HepG2 (cell line): ENCODE measurements around the gene MRPL34. TPM values are rescaled to one million over a fixed set of nuclear protein-coding genes. Genes with fewer than 3 reads are reported as not detected.

ENCODE experiments used
- KLF15 ChIP-seq: sonication (generic); formaldehyde crosslinking; IDR thresholded peaks from 2 replicates; pipeline ENCODE4 v1.8.1; 2023; ENCODE audit warnings: borderline replicate concordance, mild to moderate bottlenecking, inconsistent platforms, missing genetic modification reagents, mixed read lengths
- NFIC ChIP-seq: IDR thresholded peaks from 2 replicates; pipeline ENCODE4 v1.6.1; 2012; ENCODE audit warnings: mild to moderate bottlenecking, low read length, inconsistent platforms
- PRMT3 ChIP-seq: sonication (generic); formaldehyde crosslinking; IDR thresholded peaks from 2 replicates; pipeline ENCODE4 v1.8.1; 2022; ENCODE audit warnings: low read depth, mild to moderate bottlenecking, moderate library complexity, missing genetic modification reagents, borderline replicate concordance
- RBAK ChIP-seq: sonication (generic); formaldehyde crosslinking; IDR thresholded peaks from 2 replicates; pipeline ENCODE4 v1.5.1; 2020; ENCODE audit warnings: mild to moderate bottlenecking, missing genetic modification reagents
- SMC3 ChIP-seq: IDR thresholded peaks from 2 replicates; pipeline ENCODE4 v1.6.1; 2011; ENCODE audit warnings: low read length, improper control_type of control experiment
- ZNF724P ChIP-seq: sonication (generic); formaldehyde crosslinking; IDR thresholded peaks from 2 replicates; pipeline ENCODE4 v1.8.0; 2022; ENCODE audit warnings: missing genetic modification reagents, borderline replicate concordance
- polyA plus RNA-seq, 8 experiments: library from polyadenylated mRNA; depleted of rRNA in 3 of 8; stranded (reverse) in 7 of 8; unstranded in 1 of 8; fragments of >200 nt; fragmentation: Illumina TruSeq in 4 of 8; extraction: Trizol in 4 of 8; gene quantifications; 2 replicates each; pipeline versions ENCODE4 v1.2.1 to v1.2.3, GENCODE V29; 2011 to 2016; ENCODE audit warnings: low read depth in 4 of 8, missing spikeins in 1 of 8, mixed read lengths in 1 of 8; ENCODE audit not compliant: insufficient read depth in 1 of 8
- total RNA-seq, 5 experiments: library from RNA; depleted of rRNA; stranded (reverse); fragments of >200 nt; fragmentation: Illumina TruSeq; extraction: Trizol; gene quantifications; 2 replicates each; pipeline ENCODE4 v1.2.3, GENCODE V29; 2016; ENCODE audit warnings: low read depth in 1 of 5
- TF ChIP-seq, protein P1 (sequence below): conservative IDR thresholded peaks from 2 replicates; pipeline ENCODE4 v1.6.1; 2018; ENCODE audit warnings: missing genetic modification reagents
- TF ChIP-seq, protein P2 (sequence below): IDR thresholded peaks from 2 replicates; pipeline ENCODE4 v1.6.1; 2016; ENCODE audit warnings: low read depth, missing genetic modification reagents, missing compliant biosample characterization

MRPL34 gene
- total and polyA plus RNA-seq, 2 of the 13 experiments (the other 11 are each of a cell fraction or from before 2014, with no cell fraction given) = 74.0 to 77.3 TPM

DNA sequence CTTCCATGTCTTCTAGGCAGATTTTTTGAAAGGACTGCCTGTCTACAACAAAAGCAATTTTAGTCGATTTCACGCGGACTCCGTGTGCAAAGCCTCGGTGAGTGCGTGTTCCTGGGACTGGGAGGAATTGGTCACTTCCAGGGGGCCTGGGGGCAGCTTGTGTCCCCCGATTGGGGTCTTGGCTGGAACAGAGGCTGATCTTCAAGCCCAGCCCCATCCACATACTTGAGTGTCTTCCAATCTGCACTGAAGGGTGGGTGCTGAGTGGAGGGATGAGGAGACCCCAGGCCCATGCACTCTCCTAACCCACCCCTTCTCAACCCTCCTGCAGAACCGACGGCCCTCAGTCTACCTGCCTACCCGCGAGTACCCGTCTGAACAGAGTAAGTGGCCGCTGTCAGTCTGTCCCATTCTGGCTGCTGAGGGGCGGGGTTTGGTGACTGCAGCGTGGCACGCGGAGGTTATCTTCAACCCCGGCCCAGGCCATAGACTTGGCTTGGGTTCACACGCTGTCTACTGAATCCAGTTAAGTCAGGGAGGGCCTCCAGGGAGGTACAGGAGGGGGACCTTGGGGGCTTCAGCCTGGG lies 8.4 kb downstream of the MRPL34 start (continued):
- TF ChIP-seq PRMT3 (CRISPR knock-in tag) = no peak
- no peak for TF ChIP-seq SMC3
- TF ChIP-seq, protein P1, sequence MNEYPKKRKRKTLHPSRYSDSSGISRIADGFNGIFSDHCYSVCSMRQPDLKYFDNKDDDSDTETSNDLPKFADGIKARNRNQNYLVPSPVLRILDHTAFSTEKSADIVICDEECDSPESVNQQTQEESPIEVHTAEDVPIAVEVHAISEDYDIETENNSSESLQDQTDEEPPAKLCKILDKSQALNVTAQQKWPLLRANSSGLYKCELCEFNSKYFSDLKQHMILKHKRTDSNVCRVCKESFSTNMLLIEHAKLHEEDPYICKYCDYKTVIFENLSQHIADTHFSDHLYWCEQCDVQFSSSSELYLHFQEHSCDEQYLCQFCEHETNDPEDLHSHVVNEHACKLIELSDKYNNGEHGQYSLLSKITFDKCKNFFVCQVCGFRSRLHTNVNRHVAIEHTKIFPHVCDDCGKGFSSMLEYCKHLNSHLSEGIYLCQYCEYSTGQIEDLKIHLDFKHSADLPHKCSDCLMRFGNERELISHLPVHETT (CRISPR knock-in tag) = no peak
- TF ChIP-seq KLF15 (CRISPR knock-in tag) = no peak
- TF ChIP-seq ZNF724P = no peak
- no peak for TF ChIP-seq NFIC
- no peak for TF ChIP-seq RBAK (CRISPR knock-in tag)
- TF ChIP-seq, protein P2, sequence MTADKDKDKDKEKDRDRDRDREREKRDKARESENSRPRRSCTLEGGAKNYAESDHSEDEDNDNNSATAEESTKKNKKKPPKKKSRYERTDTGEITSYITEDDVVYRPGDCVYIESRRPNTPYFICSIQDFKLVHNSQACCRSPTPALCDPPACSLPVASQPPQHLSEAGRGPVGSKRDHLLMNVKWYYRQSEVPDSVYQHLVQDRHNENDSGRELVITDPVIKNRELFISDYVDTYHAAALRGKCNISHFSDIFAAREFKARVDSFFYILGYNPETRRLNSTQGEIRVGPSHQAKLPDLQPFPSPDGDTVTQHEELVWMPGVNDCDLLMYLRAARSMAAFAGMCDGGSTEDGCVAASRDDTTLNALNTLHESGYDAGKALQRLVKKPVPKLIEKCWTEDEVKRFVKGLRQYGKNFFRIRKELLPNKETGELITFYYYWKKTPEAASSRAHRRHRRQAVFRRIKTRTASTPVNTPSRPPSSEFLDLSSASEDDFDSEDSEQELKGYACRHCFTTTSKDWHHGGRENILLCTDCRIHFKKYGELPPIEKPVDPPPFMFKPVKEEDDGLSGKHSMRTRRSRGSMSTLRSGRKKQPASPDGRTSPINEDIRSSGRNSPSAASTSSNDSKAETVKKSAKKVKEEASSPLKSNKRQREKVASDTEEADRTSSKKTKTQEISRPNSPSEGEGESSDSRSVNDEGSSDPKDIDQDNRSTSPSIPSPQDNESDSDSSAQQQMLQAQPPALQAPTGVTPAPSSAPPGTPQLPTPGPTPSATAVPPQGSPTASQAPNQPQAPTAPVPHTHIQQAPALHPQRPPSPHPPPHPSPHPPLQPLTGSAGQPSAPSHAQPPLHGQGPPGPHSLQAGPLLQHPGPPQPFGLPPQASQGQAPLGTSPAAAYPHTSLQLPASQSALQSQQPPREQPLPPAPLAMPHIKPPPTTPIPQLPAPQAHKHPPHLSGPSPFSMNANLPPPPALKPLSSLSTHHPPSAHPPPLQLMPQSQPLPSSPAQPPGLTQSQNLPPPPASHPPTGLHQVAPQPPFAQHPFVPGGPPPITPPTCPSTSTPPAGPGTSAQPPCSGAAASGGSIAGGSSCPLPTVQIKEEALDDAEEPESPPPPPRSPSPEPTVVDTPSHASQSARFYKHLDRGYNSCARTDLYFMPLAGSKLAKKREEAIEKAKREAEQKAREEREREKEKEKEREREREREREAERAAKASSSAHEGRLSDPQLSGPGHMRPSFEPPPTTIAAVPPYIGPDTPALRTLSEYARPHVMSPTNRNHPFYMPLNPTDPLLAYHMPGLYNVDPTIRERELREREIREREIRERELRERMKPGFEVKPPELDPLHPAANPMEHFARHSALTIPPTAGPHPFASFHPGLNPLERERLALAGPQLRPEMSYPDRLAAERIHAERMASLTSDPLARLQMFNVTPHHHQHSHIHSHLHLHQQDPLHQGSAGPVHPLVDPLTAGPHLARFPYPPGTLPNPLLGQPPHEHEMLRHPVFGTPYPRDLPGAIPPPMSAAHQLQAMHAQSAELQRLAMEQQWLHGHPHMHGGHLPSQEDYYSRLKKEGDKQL (CRISPR knock-in tag) = no peak
